Caco-2 (cell line): ENCODE results near the gene ADGRB3. TPM values are rescaled to one million over a fixed set of nuclear protein-coding genes. Genes with fewer than 3 reads are reported as not detected.

Experiments
- BruUV-seq: library from RNA; stranded (reverse); fragments of 400-500 nt; replicated peaks from 2 replicates; lab custom pipeline; 2021; lab: Mats Ljungman, UMichigan
- CTCF ChIA-PET: fragments of 300-600 bp; sonication (Branson Sonifier 250); formaldehyde crosslinking; loops from one replicate; lab custom pipeline; 2022; ENCODE audit warnings: antibody characterized with exemption; lab: Charles Lee
- POLR2A ChIA-PET: fragments of 300-600 bp; sonication (Branson Sonifier 250); formaldehyde crosslinking; loops from one replicate; lab custom pipeline; 2022; ENCODE audit warnings: antibody characterized with exemption; lab: Charles Lee
- DNase-seq, 2 experiments: peaks; one replicate each; pipeline versions ENCODE4 v3.0.0 to v3.0.0-alpha.2; 2020 to 2022
- H3K27me3 ChIP-seq: replicated peaks from 2 replicates; pipeline ENCODE4 v1.6.0; 2011; ENCODE audit warnings: low read length; ENCODE audit not compliant: control insufficient read depth, insufficient read depth
- H3K36me3 ChIP-seq: 2 replicates; pipeline ENCODE4 v1.5.1; 2011; ENCODE audit warnings: low read length; ENCODE audit not compliant: control insufficient read depth, insufficient read depth
- H3K4me1 ChIP-seq: fragments of 250-450 bp; sonication (Bioruptor Pico); 2 replicates; pipeline ENCODE4 v1.5.1; 2020; ENCODE audit warnings: mild to moderate bottlenecking
- H3K4me3 ChIP-seq: 2 replicates; pipeline ENCODE4 v1.5.1; 2011; ENCODE audit warnings: low read depth, mild to moderate bottlenecking, control low read depth, low read length
- H3K9me3 ChIP-seq: fragments of 250-450 bp; sonication (Bioruptor Pico); 2 replicates; pipeline ENCODE4 v1.5.1; 2020; ENCODE audit warnings: mild to moderate bottlenecking, moderate library complexity
- H3K27ac Mint-ChIP-seq: one replicate; pipeline ENCODE4 v1.8.0; 2022; ENCODE audit warnings: mixed read lengths; ENCODE audit not compliant: unreplicated experiment
- H3K27me3 Mint-ChIP-seq: one replicate; pipeline ENCODE4 v1.8.0; 2022; ENCODE audit warnings: mixed read lengths; ENCODE audit not compliant: insufficient read depth, unreplicated experiment
- H3K36me3 Mint-ChIP-seq: one replicate; pipeline ENCODE4 v1.8.0; 2022; ENCODE audit warnings: mild to moderate bottlenecking, mixed read lengths; ENCODE audit not compliant: insufficient read depth, unreplicated experiment
- H3K4me1 Mint-ChIP-seq: one replicate; pipeline ENCODE4 v1.8.0; 2022; ENCODE audit warnings: low read depth, mixed read lengths; ENCODE audit not compliant: unreplicated experiment
- H3K4me3 Mint-ChIP-seq: one replicate; pipeline ENCODE4 v1.8.0; 2022; ENCODE audit warnings: mild to moderate bottlenecking, moderate library complexity, mixed read lengths; ENCODE audit not compliant: unreplicated experiment
- H3K9me3 Mint-ChIP-seq: one replicate; pipeline ENCODE4 v1.8.0; 2022; ENCODE audit warnings: mixed read lengths; ENCODE audit not compliant: unreplicated experiment
- intact Hi-C: fragments of 100-400 bp; cut with micrococcal nuclease; formaldehyde crosslinking; loops from one replicate; pipeline ENCODE4 v1.10.0; 2022; ENCODE audit not compliant: unreplicated experiment
- total RNA-seq: library from RNA; stranded (reverse); gene quantifications from 2 replicates; pipeline ENCODE4 v1.2.3, GENCODE V29; 2022
- TF ChIP-seq, protein P1 (sequence below), 2 experiments: fragments of 200-600 bp in 1 of 2; IDR thresholded peaks; 1 replicate in 1 of 2; 2 replicates in 1 of 2; pipeline versions ENCODE4 v1.5.1 to v1.8.0; 2011 to 2022; ENCODE audit warnings: antibody characterized with exemption in 1 of 2, control low read depth in 1 of 2, inconsistent platforms in 1 of 2, low read depth in 1 of 2, low read length in 1 of 2, mild to moderate bottlenecking in 1 of 2, moderate library complexity in 1 of 2; ENCODE audit not compliant: insufficient read depth in 1 of 2, severe bottlenecking in 1 of 2, unreplicated experiment in 1 of 2

The ADGRB3 gene
- total RNA-seq, 1 experiment from 2014 or later, result 0.18 TPM

DNA sequence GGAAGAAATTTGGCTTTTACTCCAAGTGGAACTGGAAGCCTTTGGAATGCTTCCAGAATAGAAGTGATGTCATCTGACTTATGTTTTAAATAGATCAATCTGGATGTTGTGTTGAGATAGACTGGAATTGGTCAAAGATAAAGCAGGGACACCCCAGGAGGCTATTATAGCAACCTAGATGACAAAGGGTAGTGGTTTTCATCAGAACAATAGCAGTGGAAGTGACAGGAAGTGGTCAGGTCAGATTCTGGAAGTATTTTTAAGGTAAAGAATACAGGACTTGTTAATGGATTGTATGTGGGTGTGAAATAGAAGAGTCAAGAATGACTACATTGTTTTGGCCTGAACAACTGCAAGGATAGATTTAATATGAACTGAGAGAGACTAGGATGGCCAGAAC lies 191.4 kb downstream of the ADGRB3 start:
- H3K4me1 Mint-ChIP-seq, result no peaks in the 10 kb centered on the region
- DNase-seq, result no peak
- no peaks in the 10 kb centered on the region for H3K36me3 ChIP-seq
- no peak overlapping the region for H3K27ac Mint-ChIP-seq
- BruUV-seq, result no TSS peak
- no peaks in the 10 kb centered on the region for H3K4me1 ChIP-seq
- no peaks in the 10 kb centered on the region for H3K27me3 ChIP-seq
- ChIA-PET POLR2A (no interaction called here), CTCF (no interaction called here)
- peaks cover 7% of the 10 kb centered on the region for H3K27me3 Mint-ChIP-seq
- H3K4me3 ChIP-seq, result no peak overlapping the region
- intact Hi-C loops, result no loop called here
- H3K9me3 ChIP-seq, result no peaks in the 10 kb centered on the region
- TF ChIP-seq, protein P1, sequence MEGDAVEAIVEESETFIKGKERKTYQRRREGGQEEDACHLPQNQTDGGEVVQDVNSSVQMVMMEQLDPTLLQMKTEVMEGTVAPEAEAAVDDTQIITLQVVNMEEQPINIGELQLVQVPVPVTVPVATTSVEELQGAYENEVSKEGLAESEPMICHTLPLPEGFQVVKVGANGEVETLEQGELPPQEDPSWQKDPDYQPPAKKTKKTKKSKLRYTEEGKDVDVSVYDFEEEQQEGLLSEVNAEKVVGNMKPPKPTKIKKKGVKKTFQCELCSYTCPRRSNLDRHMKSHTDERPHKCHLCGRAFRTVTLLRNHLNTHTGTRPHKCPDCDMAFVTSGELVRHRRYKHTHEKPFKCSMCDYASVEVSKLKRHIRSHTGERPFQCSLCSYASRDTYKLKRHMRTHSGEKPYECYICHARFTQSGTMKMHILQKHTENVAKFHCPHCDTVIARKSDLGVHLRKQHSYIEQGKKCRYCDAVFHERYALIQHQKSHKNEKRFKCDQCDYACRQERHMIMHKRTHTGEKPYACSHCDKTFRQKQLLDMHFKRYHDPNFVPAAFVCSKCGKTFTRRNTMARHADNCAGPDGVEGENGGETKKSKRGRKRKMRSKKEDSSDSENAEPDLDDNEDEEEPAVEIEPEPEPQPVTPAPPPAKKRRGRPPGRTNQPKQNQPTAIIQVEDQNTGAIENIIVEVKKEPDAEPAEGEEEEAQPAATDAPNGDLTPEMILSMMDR (IDR thresholded peaks at IDR 0.05; ENCODE audit: insufficient read depth in 1 of 2, low read depth in 1 of 2, low read length in 1 of 2, severe bottlenecking in 1 of 2, unreplicated experiment in 1 of 2), result no peak
- H3K4me3 Mint-ChIP-seq, result no peak overlapping the region
- no peaks in the 10 kb centered on the region for H3K36me3 Mint-ChIP-seq
- no peaks in the 10 kb centered on the region for H3K9me3 Mint-ChIP-seq

DNA sequence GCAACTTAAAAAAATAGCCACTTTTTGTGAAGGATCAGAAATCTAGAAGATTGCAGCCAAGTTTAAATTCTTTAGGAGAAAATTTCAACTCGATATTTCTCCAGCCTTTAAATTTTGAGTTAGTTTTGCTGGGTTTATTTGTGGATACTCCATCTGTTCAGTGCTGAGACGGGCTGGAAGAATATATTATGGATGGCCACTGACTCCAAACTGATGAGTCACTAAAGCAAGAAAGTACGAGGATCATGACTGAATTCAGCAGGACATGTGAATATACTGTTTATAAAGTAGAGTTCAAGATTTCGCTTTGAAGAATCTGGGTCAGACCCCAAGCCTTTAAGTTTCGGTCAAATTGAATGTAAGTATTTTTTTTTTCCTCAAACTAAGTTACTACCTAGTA lies 199.5 kb downstream of the ADGRB3 start:
- TF ChIP-seq, protein P1 (IDR thresholded peaks at IDR 0.05; ENCODE audit: insufficient read depth in 1 of 2, low read depth in 1 of 2, low read length in 1 of 2, severe bottlenecking in 1 of 2, unreplicated experiment in 1 of 2), result no peak
- no peak for DNase-seq
- Histone ChIP-seq H3K27me3 (no peaks in the 10 kb centered on the region), H3K4me1 (no peaks in the 10 kb centered on the region), H3K36me3 (no peaks in the 10 kb centered on the region), H3K4me3 (no peak overlapping the region), H3K9me3 (no peaks in the 10 kb centered on the region)
- POLR2A ChIA-PET, result no interaction called here
- intact Hi-C loops, result no loop called here
- CTCF ChIA-PET, result no interaction called here
- no TSS peak for BruUV-seq
- H3K4me3 Mint-ChIP-seq, result no peak overlapping the region
- no peaks in the 10 kb centered on the region for H3K4me1 Mint-ChIP-seq
- H3K36me3 Mint-ChIP-seq, result no peaks in the 10 kb centered on the region
- no peaks in the 10 kb centered on the region for H3K9me3 Mint-ChIP-seq
- no peak overlapping the region for H3K27ac Mint-ChIP-seq
- peaks cover 3% of the 10 kb centered on the region for H3K27me3 Mint-ChIP-seq

DNA sequence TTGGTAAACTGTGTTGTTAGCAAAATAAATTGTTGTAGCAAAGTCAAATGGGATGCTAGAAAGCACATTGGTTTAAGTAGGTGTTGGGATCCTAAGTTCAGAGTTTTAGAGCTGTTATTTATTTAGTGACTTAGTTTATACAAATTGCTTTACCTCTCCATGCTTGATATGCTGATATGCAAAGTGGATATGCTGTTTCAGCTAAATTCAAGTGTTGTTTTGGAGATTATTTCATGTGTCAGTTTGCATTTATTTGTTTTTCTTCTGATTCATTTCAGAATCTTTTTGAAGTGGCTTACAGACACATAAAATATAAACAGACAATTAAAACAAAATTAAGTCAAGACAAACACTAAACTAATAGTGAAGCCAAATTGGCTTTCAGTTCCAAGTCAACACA lies 203.5 kb downstream of the ADGRB3 start:
- Mint-ChIP-seq H3K36me3 (no peaks in the 10 kb centered on the region), H3K27ac (no peak overlapping the region), H3K4me1 (no peaks in the 10 kb centered on the region), H3K27me3 (no peaks in the 10 kb centered on the region), H3K9me3 (peaks cover 2% of the 10 kb centered on the region), H3K4me3 (no peak overlapping the region)
- intact Hi-C loops, result no loop called here
- Histone ChIP-seq H3K36me3 (no peaks in the 10 kb centered on the region), H3K9me3 (no peaks in the 10 kb centered on the region), H3K27me3 (no peaks in the 10 kb centered on the region), H3K4me3 (no peak overlapping the region), H3K4me1 (no peaks in the 10 kb centered on the region)
- ChIA-PET POLR2A (no interaction called here), CTCF (no interaction called here)
- TF ChIP-seq, protein P1 (IDR thresholded peaks at IDR 0.05; ENCODE audit: insufficient read depth in 1 of 2, low read depth in 1 of 2, low read length in 1 of 2, severe bottlenecking in 1 of 2, unreplicated experiment in 1 of 2), result no peak
- no peak for DNase-seq
- no TSS peak for BruUV-seq
